ENCODE results near the gene ADRA2C. TPM values are rescaled to one million over a fixed set of nuclear protein-coding genes. Genes with fewer than 3 reads are reported as not detected.

ADRA2C gene
- total and polyA plus RNA-seq, 2 of the 13 experiments (the other 11 are each of a cell fraction or from before 2014, with no cell fraction given), result 15.4 to 69.7 TPM

GRCh38 chr4:3765271-3766035 is 732 bp upstream of the ADRA2C start (continued):
- TF ChIP-seq ZNF142 (CRISPR knock-in tag; IDR thresholded peaks at IDR 0.05) (no peak), SETDB1 (CRISPR knock-in tag; IDR thresholded peaks at IDR 0.05; ENCODE audit: borderline replicate concordance) (no peak), DNMT1 (CRISPR knock-in tag; IDR thresholded peaks at IDR 0.05) (no peak), SMYD3 (CRISPR knock-in tag; IDR thresholded peaks at IDR 0.05) (no peak), YEATS4 (CRISPR knock-in tag; IDR thresholded peaks at IDR 0.05; ENCODE audit: borderline replicate concordance) (no peak), MZF1 (CRISPR knock-in tag; IDR thresholded peaks at IDR 0.05; ENCODE audit: borderline replicate concordance) (no peak), ARNTL (CRISPR knock-in tag; IDR thresholded peaks at IDR 0.05) (no peak), ZNF687 (CRISPR knock-in tag; IDR thresholded peaks at IDR 0.05) (peak; percentile 74), HNRNPLL (IDR thresholded peaks at IDR 0.05; ENCODE audit: low read depth, low read length, poor library complexity, severe bottlenecking) (peak; percentile 83), SP5 (CRISPR knock-in tag; IDR thresholded peaks at IDR 0.05; ENCODE audit: borderline replicate concordance, low read depth) (no peak), CCDC6 (CRISPR knock-in tag; IDR thresholded peaks at IDR 0.05) (no peak), ZBTB10 (CRISPR knock-in tag; IDR thresholded peaks at IDR 0.05; ENCODE audit: borderline replicate concordance) (no peak), ZNF839 (CRISPR knock-in tag; IDR thresholded peaks at IDR 0.05; ENCODE audit: borderline replicate concordance) (no peak), CBX2 (IDR thresholded peaks at IDR 0.05; ENCODE audit: low read depth, low read length) (no peak), CBX2 (CRISPR knock-in tag; IDR thresholded peaks at IDR 0.05; ENCODE audit: low read depth) (no peak), ZFP36L1 (CRISPR knock-in tag; IDR thresholded peaks at IDR 0.05) (no peak)

Data from HepG2 (cell line).